GM18508 (cell line): Measurements from ENCODE around the gene PDE4A.
"Not testable (repeated sequence)": the region's sequence is repeated elsewhere in the genome, so short reads cannot be mapped to it uniquely, and the experiment has no call there.

Experiments
- ATAC-seq: cut with Tn5 transposase; IDR thresholded peaks from one replicate; pipeline ENCODE4 v1.9.1; 2021; ENCODE audit warnings: moderate number of reproducible peaks; ENCODE audit not compliant: insufficient read depth, unreplicated experiment

PDE4A gene

GRCh38 chr19:10402441-10403038, 17.8 kb upstream of the PDE4A start:
- ATAC-seq, result no peak

DNA sequence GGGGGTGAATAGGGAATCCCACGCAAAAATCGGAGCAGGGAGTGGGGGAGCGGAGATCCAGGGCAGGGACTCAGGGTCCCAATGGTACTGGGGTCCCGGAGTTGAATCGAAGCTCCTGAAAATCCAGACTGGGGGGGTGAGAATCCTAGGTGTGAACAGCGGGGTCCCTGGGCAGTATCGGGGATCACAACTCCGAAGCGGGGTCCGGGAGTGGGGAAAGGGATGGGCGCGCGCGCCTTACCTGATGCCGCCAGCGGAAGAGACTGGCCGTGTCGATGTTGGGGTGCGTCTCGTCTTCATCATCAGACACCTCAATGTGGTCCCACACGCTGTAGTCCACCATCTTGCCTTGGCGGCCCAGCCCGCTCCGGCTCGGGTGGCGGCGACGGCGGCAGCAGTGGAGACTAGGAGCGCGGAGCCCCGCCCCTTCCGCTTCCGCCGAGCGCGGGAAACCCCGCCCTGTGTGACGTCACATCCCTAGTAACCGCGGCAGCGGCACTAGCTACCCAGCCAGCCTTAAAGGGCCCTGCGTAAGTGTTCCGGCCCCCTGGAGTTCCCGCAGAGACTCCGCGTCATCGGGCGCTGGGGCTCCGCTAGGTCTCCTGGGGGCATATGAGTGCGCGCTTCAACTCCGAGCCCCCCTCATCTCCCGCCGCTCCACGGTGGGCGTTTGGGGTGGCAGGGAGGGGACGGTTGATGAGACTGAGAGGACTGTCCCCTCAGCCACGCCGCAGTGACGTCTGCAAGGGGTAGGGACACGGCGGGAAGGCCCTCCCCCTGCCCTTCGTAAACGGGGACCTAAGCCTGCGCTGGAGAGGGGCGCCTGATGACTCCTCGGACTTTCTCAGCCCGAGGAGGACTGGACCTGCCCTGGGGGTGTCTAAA, 17.0 kb upstream of the PDE4A start, which contains the start of gene CDC37:
Gene CDC37 (minus strand): TSS at position 406 of the 885 bp plus-strand sequence. CDS start 63 bp downstream, at position 343.
- ATAC-seq, result peak; percentile 66

DNA sequence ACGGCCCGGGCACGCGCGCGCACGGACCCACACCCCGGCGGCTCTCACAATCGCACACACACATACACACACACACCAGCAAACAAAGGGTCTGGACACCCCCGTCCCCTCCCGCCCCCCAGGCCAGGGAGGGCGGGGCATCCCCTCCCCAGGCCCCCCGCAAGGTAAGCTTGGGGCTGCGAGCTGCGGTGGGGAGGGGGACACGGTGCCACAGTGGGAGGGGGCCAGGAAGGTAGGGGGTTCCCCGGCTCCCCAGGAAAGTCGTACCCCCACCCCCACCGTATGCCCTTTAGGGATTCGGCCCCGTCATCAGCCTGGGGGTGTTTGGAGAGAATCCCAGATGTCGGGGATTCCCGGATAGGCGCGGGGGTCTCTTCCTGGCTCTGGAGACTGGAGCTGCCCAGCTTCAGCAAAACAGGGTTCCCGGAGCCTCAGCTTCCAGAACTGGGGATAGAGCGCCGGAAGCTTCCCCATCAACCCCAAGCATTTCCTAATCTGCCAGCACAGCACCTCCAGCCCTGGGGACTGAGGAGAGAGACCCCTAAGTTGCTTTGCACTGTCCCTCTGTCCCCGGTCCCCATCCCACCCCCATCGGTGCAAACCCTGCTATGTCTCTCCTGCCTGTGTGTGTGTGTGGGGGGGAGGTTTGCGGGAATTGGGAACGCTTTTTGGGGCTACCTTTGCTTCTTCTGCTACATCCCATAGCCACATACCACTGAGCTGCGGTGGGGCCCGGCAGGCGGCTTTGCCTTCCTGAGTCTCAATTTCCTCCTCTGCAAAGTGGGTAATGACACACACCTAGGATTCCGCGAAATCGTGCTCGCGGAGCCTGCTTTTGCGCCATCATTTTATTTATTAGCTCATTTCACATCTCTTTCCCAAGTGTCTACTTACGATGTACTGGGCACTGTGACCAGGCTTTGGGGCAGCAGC, 15.2 kb upstream of the PDE4A start:
- ATAC-seq, result no peak

GRCh38 chr19:10406191-10406590, 14.1 kb upstream of the PDE4A start:
- ATAC-seq, result no peak

DNA sequence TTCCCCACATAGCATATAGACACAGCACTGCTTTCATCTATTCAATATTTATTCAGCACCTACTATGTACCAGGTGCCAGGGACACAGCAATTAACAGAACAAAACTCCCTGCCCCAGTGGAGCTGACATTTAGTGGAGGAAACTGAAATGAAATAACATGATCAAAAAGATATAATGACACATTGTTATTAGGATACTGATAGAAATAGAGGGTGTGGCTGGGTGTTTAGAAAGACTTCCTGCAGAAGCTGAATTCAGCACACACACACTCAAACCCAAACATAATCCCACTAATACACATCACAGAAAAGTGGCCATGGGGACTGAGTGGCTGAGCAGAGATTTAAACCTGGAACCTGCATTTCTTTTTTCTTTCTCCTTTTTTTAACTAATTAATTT, 13.2 kb upstream of the PDE4A start:
- ATAC-seq, result no peak

DNA sequence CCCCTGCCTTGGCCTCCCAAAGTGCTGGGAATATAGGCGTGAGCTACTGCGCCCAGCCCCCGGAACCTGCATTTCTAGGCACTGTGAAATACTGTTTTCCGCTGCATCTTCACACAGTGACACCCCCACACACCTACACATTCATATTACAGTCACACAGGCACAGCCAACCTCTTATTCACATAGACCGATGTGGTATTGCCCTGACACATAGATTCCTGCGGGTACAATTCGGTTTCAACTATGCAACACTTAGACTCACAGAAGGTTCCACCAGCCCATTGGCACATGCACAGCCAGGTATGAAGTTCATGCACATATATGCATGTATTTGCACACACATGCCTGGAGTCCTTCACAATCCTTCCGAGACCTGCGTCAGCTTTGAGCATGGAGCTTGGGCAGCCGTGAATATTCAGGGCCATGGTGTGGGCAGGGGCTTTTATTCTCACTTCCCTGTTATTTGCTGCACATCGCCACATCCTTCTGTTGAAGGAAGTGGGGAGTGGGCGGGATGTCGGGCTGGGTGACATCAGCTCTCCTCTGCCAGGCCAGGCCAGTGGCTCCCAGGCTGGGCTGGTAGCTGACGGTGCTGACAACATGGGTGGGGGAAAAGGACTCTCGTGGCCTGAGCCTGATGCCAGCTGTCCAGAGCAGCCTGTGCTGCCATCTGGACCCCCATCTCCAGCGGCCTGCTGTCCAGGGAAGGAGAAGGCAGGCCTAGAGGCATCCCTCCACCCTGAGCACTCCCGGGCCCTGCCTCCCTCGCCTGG, 11.6 kb upstream of the PDE4A start:
- no peak for ATAC-seq

DNA sequence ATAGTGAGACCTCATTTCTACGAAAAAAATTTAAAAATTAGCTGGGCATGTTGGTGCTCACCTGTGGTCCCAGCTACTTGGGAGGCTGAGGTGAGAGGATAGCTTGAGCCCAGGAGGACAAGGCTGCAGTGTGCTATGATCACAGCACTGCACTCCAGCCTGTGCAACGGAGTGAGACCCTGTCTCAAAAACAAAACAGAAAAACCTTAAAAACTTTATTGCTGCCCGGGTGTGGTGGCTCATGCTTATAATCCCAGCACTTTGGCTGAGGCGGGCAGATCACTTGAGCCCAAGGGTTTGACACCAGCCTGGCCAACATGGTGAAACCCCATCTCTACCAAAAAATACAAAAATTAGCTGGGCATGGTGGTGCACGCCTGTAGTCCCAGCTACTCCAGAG, 9.1 kb upstream of the PDE4A start:
- not testable (repeated sequence) for ATAC-seq

GRCh38 chr19:10412257-10412977, 7.9 kb upstream of the PDE4A start:
- ATAC-seq, result peak; percentile 58

DNA sequence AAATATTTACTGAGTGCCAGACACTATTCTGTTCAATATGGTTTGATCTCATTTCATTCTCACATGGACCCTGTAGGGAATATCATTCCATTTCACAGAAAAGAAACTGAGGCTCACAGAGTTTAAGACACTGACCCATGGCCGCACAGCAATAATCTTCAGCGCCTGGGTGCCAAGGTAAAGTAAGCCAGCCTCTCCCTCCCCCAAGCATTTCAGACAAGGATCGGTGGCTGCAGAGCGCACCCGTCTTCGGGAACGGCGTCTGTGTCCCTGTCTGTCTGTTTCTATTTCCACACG, 4.3 kb upstream of the PDE4A start:
- ATAC-seq, result no peak

DNA sequence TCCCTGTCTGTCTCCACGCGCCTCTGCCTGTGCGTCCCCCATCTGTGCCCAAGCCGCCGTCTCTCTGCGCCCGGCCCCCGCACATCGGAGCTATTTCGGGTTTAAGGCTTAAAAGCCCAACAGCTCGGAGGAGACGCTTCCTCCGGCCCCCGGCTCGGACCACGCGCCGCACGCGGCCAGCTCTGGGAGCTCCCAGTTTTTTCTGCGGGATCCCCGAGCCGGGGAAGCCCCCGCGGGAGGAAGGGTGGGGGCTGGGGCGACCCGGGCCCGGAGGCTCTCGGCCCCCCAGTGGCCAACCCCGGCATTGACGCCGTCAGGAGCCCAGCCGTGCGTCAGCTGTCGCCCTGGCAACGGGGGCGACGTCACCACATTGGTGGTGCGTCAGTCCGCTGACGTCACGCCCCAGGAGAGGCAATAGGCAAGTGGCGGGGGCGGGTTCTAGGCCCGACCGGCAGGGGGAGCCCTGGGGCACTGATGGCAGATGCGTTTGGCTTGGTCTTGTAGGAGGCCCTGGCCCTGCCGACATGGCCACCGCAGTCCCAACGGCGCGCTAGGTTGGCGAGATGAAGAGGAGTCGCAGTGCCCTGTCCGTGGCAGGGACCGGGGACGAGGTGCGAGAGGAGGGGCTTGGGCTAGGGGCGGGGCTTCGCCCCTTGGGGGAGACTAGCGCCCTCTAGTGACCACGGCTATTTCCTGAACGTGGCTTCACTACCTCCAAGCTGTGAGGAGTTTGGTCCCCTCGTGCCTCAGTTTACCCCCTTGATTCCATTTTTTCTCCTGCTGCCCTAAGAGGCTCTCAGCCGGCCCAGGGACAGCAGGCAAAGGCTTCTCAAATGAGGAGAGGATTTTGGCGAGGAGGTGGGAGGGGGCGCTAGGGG, 3.7 kb upstream of the PDE4A start:
- no peak for ATAC-seq

- no peak for ATAC-seq
Measured at GRCh38 chr19:10417541-10418234, 2.6 kb upstream of the PDE4A start.

GRCh38 chr19:10418235-10418484, 2.2 kb upstream of the PDE4A start:
- no peak for ATAC-seq

DNA sequence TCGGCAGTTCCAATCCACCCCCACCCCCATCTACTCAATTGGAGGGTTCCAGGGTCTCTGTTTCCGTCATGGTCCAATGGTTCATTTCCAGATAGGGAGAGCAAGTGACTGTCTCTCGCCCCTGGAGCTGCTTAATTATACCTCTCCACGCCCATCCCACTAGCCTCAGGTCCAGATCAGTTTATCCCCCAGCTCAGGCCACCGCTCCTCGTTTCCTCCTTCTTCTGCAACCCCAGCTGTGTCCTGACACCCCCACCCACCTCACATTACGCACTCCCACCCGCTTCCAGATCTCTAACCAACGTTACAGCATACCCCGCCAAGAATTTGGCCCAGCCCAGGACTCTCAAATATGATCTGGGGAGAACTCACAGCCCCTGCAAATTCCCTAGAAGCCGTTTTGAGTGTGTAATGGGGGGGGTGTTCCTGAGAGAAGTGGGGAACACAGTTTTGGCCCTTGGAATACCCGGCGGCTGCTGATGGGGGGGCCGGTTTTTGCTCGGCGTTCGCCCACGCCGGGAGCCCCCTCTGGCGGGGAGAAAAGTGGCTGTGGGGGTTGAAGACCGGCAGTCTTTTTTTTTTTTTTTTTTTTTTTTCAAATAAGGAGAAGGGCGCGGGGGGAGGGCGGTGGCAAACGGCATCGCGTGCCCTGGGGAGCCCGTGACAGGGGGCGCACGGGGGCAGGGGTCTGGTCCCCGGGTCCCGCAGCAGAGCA, 1.7 kb upstream of the PDE4A start:
- ATAC-seq, result no peak

DNA sequence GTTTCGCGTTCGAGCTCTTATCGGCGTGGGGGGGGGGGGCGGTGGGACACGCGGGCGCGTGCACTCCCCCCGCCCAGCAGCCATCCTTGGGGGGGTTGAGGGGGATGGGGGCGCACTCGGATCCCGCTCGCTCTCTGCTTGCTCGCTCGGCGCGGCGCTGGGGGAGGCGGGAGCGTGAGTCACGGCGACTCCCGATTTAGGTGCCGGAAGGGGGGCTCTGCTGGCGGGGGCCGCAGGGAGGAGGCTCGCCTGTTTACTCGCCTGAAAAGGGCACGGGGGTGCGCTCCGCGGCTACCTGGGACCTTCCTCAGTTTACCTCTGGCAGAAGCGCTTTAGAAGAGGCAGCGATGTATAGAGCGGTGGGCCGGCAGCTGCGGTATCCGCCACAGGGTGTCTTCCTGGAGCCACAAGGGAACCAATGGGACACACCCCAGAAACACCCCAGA, 1.1 kb upstream of the PDE4A start:
- no peak for ATAC-seq

DNA sequence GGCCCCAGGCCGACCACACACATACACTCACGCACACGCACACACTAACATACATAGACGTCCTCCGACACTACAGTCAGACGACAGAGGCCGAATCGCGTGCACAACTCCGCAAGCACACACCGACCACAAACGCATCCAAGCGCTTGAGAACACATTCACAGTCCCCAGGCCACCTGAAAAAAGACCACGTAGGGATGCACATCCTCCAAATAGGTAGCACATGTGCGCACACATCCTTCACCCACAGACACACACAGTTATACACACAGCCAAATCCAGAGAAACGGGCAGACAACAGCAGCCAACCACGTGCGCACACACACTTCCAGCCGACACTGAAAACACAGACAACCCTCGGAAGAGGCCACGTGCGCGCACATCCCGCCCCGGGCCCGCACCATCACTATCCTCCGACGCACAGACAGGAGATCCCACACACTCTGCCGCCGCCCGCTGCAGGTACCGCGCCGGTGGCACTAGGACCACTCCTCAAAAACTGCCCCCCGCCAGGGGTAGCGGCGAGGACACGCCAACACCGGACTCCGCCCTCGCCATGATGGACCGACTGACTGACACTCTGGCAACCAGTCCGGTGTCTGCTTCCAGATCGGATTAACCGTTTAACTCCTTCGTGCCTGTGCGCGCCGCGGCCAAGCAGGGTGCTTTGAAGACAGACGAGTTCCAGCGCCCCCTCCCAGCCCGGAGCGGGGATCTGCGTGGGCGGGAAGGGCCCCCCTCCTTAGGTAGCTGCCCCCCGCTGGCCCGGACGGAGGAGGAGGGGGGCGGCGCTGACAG, 493 bp upstream of the PDE4A start:
- no peak for ATAC-seq

DNA sequence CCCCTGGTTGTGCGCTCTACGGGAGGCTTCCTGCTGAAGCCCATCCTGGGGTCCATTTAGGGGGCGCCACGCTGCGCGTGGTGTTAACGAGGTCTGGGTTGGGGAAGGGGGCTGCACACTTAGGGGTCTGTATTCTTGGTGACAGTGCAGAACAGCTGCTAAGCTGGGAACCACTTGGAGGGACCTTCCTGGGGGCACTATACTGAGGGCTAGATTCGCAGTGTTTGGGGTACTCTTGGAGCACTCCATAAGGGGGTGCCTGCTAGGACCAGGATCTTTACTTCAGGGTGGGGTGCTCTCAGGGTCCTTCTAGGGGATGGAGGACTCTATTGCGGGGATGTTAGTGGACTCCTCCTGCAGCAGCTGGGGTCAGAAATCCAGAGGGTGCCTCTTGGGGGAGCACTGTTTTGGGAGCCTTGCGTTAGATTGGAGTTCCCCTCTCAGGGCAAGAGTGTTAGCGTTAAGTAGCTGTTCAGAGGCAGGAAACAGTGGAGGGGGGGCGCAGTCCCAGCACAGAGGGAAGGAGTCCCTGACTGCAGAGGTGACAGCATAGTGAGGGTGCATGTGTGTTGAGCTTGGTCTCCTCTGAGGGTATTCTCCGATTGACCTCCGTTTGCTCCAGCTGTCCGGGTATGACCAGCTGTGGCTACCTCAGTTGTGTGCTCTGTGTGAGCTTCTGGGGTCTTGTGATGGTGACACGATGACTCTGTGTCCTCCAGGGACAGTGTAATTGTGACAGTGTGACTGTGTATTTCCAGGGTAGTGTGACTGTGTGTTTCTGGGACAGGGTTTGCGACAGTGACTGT, 1.1 kb downstream of the PDE4A start:
- no peak for ATAC-seq
